Umbilical cord (tissue), 2 donors: ENCODE measurements around the gene DAGLA. TPM values are rescaled to one million over a fixed set of nuclear protein-coding genes. Genes with fewer than 3 reads are reported as not detected.

Source experiments
- DNase-seq: peaks from one replicate; pipeline ENCODE4 v3.0.0-alpha.2; 2015; ENCODE audit warnings: low spot score
- total RNA-seq: library from RNA; depleted of rRNA; stranded (reverse); fragments of >200 nt; gene quantifications from one replicate; pipeline ENCODE4 v1.2.3, GENCODE V29; 2014; ENCODE audit warnings: low replicate concordance; ENCODE audit not compliant: insufficient read depth

DAGLA gene
- total RNA-seq, 1 donor from 2014 or later: 1.4 TPM

DNA sequence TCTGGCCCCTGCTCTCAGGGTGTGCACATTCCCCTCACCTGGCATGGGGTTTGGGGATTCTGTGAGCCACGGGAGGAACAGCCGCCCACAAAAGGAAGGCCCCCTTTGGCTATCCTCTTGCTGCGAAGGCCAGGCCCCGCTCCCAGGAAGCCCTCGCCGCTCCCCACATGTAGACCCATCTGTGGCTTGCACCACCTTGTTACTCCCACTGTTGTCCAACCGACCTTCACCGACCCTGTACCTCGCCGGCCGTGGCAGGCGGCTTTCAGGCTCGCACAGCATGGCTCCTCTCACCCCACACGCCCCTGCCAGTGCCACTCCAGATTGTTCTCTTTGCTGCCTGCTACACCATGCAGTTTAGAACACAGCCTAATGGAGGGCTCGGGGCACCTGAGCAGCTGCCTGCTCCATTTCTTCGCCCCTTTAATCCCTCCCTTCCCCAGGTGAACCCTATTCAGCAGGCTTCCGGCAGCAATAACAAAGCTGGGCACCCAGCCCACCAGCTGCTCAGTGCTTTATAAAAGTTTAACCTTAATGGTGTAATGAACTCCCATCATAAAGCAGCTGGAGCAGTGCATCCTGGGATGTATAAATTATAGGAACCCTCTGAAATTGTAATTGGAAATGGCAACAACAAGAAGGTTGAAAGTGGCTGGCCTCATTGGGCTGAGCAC is 10.7 kb downstream of the DAGLA start:
- DNase-seq: no peak

DNA sequence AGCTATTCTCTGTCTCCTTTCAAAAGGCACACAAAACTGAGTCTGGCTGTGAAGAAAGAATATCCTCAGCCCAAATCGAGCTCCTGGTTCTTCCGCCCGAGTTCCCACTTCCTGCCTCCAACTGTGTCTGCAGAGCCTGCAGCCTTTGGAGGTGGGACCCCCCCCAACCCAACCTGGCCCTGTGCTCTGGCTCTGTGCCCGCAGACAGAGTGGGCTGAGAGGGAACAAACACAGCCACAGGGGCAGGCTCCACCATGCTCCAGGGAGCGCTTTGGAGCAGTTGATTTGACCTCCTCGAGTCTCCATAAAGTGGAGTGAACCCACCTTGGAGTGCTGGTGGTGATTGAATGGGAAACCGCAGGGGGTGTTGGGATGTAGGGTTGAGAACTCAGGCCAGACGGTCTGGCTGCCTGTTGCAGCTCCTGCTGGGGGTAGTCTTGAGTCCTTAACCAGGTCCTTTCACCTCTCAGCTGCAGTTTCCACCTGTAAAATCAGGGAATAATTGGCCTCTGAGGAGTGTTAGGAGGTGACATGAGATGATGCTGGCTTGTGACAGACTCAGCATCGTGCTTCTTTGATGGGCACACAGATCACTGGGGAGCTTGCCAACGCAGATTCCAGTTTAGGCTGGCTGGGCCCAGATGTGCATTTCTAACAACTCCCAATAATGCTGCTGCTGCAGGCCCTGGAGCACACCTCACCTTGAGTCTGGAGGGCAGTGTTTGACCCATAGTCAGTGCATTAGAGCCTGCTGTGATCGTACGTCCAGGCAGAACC is 11.4 kb downstream of the DAGLA start:
- DNase-seq: no peak

DNA sequence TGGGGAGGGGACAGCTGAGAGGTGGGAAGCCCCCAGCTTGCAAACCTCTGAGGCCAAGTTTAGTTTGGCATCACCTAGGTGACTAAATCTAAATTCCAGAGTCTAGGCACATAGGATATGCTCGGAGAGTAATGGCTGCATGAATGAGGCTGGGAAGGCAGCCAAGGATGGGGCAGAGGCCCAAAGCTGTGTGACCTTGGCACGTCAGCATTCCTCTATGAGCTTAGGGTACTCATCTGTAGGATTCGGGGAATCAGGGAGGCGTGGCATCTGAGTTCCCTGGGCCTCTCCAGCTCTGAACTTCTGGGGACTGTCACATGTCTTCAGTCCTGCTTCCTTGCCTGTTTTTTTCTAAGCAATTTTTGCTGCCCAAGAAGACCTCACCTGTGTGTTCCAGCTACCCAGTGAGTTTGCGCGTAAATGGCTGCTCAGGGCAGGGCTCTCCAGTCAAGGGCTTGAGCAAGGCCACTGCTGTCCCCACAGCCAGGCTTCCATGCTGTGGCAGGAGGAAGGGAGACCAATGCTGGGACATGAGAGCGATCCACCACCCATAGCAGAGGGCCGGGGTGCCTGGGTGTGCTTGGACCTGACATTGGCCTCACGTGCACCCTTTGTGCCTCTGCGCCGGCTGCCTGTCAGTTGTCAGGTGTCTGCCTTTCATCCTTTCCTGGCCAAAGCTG is 13.9 kb downstream of the DAGLA start:
- peak; percentile 83 for DNase-seq

DNA sequence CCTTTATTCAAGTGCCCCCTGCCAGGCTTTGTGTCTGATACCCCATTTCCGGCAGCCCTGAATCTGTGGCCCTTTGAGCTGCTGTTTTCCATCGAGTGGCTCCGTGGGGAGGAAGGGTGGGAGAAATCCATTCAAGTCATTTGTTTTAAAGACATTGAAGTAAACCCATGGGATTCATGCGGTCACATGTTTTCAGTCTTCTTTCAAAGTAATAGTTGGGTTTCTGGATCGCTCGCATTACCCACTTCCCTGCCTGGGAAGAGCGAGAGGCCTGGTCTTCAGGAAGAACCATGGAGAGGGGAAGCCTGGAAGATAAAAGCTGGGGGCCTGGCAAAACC is 14.4 kb downstream of the DAGLA start:
- peak; percentile 52 for DNase-seq

DNA sequence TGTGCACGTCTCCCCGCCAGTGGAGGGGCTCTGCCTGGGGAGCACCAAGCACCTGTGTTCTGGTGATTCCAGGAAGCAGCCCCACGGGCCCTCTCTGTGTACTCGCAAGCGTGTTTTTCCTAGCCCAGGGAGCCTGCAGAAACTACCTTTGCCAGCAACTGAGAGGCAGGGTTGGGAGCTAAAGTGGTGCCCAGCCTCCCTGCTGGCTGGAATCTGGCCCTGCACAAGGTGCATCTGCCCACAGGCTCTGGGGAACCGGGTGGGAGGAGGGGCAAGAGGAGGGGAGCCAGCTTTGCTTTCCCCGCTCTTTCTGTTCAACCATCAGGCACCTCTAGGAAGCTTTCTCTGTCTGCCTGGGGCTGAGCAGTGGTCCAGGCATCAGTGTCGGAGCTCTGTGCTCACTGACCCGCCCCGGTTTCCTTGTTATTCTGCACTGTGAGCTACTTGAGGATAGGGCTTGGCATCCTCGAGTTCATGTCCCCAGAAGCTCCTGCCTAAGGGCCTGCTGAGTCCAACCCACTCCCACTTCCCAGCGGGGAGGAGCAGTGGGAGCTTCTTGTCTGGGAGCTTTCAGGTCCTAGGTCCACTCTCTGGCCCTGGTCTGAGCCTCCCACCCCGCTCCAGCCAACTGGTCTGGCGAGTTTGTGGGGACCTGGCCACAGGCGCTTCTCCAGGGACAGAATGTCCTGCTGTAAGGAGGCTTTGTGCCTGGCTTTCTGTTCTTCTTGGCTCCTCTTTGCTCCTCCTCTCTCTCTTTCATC is 14.9 kb downstream of the DAGLA start:
- DNase-seq: peak; percentile 54

DNA sequence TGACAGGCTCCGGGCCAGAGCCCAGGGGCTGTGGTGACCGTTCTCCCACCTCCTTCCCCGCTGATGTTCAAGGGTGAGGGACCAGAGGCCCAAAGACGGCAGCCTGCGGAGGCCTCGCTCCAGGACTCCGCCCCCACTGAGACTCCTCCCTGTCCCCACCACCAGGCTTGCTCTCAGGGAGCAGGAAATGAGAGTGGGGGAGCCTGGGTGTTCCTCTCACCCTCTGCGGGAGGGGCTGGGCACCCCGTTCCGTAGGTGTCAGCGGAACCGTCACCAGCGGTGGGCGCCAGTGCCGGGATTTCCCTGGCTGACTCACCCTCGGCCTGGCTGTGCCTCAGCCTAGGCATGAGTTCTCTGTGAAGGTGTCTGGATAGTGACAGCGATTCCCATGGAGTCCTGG is 15.7 kb downstream of the DAGLA start:
- DNase-seq: peak; percentile 63

DNA sequence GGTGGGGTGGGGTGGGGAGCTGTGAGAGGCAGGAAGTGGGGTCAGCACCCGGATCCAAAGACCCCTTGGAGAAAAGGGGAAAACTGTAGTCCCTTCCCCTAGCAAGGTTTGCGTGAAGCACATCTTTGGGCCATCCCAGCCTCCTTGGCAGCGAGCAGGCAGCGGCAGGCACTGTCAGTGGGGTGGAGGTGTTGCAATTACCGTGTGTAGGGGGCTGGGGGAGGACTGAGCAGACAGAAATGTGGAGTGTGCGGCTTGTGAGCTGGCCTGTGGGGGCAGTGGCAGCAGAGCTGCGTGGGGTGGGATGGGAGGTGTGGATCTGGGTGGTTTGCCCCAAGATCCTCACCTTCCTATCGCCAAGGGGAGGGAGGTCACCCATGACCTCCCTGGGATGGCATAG is 16.4 kb downstream of the DAGLA start:
- no peak for DNase-seq

DNA sequence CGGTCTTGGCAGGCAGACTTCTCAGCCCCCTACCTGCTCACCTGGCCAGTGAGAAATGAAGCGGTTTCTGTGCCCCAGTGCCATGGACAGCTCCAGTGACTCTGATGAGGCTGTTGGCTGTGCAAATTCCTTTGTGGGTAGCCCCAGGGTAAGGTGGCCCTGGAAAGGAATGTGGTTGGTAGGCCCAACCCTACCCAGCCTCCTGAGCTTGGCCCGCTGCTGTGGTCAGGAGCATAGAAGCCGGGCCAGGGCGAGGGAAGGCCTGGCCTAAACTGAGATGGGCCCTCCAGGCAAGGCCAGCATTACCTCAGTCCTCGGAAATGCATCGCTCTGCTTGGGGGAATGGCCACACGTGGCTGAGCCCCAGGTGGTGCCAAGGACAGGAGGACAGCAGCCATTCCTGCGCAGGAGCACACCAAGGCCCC is 16.9 kb downstream of the DAGLA start:
- no peak for DNase-seq

DNA sequence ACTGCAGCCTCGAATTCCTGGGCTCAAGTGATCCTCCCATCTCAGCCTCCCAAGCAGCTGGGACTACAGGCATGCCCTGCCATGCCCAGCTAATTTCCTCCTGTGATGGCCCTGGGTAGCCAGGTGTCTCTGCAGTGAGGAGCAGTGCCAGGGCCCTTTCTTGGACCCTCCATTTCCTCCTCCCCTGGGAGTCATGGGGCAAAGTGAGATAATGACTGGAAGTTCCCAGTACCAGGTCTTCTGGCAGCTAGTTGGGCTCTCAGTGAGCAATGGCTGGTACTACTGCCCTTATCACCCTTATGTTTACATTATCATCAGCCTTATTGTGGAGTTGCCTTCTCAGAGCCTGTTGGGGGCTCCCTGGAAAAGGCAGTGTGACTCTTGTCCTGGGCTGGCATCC is 17.6 kb downstream of the DAGLA start:
- DNase-seq: no peak

DNA sequence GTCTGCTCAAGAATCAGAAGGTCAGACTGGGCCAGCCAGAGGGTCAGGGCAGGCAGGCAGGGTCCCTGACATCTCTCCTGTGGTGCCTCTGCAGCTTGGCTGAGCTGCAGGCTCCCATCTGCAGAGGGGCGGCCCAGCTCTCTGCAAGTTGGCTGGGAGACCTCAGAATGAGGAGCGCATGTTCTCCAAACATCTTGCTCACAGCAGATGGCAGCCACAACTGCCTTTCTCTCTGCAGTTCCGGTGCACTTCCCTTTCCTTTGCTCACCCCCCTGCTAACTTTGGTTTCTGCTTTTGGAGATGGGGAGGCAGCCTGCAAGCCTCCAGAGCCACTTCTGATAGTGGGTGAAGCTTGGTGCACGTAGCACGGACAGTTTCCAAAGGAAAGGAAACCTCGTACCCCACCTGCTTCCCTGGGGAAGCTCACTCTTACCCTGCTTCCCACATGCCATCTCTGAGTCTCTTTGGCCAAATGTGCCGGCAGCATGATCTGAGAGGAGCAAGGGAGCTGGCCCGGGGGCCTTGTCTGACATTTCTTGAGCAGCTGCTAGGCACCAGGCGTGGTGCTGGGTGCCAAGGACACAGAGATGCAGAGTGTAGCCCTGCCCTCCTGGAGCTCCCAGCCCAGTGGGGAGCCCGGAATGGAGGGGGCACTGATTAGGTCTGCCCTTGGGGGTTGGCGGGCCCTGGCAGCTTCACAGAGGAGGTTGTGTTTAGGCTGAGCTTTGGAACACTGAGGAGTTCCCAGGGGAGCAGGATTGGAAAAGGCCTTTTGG is 18.2 kb downstream of the DAGLA start:
- DNase-seq: no peak

DNA sequence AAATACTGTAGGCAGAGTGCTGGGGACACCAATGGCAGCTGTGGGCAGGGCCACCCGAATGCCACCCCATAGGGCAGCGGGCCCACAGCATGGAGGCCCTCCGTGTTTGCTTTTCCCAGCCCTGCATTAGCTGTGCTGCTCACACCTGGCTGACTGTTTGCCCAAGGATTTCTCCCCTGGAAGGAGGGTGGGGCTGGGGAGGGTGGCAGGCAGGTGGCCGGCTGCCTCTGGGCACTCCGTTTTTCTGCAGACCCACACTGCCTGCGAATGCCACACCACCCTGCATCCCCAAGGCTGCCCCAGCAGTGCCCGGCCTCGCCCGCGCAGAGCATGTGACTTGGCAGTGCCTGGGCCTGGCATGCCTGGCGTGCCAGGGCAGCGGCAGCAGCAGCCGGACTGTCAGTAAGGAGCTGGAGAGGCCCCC is 19.6 kb downstream of the DAGLA start:
- DNase-seq: no peak

DNA sequence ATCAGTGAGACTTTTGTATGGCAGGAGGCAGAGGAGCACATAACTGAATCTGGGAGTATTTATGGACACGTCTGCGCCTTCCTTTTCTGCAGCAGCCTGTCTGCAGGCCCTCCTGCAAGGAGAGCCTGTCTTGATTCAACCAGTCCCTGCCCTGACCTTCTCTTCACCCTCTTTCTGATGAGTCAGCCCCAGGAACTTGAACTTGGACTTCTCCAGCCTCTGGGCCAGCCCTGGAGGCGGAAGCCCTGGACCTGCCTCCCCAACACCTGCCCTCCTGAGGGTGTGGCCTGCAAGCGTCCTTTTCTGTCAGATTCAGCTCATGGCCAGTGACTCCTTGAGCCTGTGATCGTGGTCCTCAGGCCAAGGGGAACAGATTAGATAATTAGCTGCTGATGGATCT is 20.0 kb downstream of the DAGLA start:
- peak; percentile 89 for DNase-seq

DNA sequence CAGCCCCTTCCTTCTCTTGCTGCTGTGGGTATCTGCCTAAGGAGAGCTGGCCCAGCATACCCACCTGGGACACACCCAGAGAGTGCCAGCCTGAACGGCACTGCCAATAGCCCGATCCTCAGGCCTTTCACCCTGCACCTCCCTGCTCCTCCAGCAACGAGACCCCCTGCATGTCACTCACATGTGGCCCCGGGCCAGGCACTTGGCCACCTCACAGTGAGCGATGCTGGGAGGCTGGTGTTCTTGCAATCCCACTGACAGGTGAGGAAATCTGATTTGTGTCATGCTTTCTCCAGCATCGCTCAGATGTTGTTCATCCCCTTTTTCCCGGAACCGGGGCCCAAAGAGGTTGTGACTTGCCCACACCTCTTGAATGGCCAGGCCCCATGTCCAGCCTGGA is 20.5 kb downstream of the DAGLA start:
- DNase-seq: no peak

DNA sequence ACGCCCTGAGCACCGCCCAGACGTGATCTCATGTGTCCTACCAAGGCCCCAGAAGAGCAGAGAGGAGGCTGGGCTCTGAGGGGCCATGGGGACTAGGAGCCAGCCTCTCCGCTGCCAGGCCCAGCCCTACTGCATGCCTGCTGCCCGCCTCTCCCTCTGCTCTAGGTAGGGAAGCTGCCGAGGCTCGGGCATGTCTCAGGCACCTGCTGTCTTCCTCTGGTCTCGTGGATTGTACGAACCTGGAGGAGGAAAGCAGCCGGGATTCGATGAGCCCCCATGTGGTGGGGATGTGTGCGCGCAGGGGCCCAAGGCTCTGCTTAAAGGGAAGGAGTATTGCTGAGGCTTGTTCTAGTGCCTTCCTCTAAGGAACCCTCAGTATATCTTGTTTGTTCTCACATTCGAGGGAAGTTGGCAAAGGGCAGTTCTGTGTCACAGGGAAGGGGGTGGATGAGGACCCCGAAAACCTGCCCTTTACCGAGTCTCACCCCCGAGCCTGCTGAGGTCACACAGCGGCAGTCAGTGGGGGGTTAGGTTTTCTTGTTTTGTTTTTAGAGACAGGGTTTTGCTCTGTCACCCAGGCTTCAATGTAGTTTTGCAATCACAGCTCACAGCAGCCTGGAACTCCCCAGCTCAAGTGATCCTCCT is 21.2 kb downstream of the DAGLA start:
- DNase-seq: no peak

DNA sequence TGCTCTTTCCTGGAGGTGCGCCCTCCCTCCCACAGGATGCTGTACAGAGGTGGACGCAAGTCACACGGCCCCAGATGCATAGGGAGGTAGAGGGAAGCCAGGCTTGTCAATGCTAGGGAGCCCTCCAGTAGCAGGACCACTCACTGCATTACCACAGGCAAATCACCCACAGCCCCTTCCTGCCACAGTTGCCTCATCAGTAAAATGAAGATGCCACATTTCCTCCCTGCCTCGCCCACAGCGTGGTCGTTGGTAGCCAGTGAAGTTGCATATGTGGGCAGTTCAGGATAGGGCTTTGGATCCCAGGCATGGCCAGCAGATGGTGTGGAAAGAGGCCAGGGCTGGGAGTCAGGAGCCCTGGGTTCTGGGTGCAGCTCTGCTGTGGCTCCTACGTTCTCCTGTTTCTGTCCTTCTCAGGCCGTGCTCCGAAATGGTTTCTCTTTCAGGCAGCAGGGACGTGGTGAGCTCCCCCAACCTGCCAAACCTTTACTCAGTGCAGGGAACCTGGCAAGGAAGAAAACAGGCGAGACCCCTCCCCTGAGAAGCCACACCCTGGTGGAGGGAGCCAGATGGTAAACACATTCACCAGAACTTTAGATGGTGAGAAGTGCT is 22.6 kb downstream of the DAGLA start:
- no peak for DNase-seq

DNA sequence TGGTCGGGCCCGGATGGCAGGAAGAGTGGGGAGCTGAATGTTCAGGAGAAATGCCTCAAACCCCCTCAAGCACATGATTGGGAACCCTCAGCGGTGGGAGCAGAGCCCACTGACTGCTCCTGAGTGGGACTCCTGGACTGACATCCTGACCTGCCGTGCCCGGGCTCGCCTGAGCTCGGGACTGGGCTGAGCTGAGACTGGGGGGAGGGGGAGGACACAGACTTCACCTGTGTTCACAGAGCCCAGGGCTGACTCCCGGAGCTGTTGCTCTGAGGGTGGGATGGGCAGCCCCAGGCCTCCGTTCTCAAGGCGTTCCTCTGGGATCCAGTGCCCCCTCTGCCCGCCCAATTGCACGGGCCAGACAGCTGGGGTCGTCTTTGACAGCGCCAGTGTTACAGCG is 24.6 kb downstream of the DAGLA start:
- no peak for DNase-seq

DNA sequence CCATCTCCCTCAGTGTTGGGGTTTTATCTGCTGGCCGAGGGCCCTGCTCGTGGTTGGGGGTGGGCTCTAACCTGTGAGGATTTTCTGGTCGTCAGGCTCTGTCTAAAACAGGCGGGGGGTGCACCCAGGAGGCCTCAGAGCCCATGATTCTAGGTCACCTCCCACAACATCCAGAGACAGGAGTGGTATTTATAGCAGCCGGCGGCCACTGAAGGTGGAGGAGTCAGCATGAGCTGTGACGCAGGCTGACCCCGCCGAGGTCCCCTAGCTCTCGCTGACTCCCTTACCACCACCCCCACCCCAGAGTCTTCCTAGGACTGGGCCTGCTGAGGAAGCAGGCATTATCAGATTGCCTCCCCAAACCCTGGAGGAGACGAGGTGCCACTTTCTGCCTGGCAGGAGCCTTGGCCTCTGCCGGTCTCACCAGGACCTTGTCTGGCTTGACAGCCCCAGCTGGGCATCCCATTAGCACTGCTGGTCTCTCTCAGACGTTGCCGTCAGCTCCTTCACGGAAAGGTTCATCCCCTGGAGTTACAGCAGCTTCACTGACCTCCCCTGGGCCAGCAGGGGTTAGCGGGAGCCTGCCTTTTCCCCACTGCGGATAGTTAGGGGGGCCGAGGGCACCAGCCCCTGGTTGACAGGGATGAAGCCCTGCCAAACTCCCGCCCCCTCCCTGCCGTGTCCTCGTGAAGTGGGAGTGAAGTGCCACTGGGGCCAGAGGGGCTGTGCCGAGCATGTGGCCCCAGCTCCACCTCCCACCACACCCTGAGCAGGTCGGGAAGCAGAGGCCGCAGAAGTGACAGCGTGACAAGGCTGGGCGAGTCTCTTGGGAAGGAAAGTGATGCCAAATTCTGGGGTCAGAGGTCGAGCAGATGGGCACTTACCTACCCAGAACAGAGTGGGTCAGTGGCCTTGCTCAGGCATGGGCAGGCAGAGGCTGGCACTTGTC is 26.5 kb downstream of the DAGLA start:
- no peak for DNase-seq

DNA sequence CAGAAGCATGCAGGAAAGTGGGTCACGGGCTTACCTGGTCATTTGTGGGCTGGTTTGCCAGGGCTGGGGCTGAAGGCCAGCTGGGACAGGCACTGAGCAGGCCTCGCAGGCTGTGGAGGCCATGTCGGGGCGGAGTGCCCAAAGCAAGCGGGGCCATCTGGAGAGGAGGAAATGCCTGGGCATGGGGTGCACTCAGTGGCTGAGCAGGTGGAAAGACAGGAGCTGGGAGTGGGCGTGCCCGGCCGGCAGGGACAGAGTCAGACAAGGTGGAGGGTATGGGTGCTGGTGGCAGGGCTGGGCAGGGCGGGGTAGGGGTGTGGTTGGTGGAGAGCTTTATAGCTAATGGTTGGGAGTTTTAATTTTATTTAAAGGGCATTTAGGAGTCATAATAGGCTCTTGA is 27.4 kb downstream of the DAGLA start:
- no peak for DNase-seq

DNA sequence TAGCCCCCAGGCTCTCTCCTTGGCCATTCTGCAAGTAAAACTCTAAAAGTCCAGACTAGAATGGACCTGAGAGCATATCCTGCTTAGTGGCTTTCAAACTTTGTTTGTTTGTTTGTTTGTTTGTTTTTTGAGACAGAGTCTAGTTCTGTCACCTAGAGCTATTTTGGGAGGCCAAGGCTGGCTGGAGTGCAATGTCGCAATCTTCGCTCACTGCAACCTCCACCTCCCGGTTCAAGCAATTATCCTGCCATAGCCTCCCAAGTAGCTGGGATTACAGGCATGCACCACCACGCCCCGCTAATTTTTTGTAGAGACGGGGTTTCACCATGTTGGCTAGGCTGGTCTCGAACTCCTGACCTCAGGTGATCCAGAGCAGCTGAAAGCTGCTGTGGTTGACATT is 28.9 kb downstream of the DAGLA start:
- DNase-seq: no peak
